Stimulated activated CD8-positive, alpha-beta memory T cell treated with anti-CD3 and anti-CD28 coated beads, Interleukin-12 subunit alpha, Interleukin-12 subunit beta, amount 100 ng/mL, for 24 hours (primary cell): ENCODE measurements around the gene RGS10.
"Not testable (repeated sequence)": the region's sequence is repeated elsewhere in the genome, so short reads cannot be mapped to it uniquely, and the experiment has no call there.

Experiments
- DNase-seq: peaks from one replicate; pipeline ENCODE4 v3.0.0-alpha.2; 2020; ENCODE audit errors: extremely low read depth

RGS10 gene

DNA sequence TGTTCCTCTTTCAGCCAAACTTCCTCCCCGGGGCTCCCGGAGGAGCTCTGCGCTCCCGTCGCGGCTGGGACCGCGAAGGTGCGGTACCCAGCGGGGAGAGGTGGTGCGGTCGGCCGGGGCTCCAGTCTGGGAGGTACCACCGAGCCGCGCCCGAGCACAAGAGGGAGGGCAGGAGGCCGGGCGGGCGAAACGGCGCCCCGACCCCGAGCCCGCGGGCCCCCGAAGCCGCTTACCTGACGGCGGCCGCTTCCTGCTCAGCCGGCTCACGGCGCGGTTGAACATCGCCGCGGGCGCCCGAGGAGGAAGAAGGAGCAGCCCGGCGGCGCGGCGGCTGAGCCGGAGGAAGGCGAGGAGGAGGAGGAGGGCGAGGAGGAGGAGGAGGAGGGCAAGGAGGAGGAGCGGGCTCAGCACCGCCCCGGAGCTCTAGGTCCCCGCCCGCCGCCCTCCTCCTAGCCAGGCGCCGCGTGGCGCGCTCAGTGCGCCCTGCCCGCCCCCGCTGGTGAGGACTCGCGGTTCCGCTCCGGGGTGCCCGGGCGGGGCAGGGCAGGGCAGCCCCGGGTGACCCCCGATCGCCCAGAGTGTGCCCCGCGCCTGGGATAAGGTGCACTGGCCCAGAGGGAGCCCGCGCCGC, at the start of gene RGS10:
TSS of gene RGS10 (minus strand) at position 363 of the 631 bp plus-strand sequence. CDS start at position 282, 81 bp downstream.
- DNase-seq, result peak; percentile 71

DNA sequence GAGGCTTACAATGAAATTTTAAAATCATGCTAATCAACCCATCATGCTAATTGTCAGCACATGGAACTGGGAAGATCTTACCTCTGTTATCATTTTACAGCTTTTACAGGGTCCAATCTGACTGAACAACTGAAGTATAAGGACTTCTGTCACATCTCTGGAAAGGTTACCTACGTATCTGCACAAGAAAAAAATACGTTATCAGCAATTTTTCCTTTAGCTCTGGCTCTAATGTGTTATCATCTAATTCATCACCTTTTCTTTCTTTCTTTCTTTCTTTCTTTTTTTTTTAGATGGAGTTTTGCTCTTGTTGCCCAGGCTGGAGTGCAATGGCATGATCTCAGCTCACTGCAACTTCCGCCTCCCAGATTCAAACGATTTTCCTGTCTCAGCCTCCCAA, 45.6 kb upstream of the RGS10 start:
- DNase-seq, result no peak

DNA sequence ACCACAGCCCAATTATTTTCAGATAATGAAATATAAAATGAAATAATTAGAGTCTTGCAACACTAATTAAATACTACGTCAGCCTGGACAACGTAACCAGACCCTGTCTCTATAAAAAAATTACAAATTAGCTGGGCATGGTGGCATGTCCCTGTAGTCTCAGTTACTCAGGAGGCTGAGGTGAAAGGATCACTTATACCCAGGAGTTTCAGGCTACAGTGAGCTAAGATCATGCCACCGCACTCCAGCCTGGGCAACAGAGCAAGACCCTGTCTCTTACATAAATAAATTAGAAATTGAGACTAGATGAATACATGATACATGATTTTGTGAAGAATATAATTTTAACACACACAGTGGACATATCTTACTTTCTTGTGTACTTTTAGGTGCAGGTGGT, 35.8 kb upstream of the RGS10 start:
- no peak for DNase-seq

DNA sequence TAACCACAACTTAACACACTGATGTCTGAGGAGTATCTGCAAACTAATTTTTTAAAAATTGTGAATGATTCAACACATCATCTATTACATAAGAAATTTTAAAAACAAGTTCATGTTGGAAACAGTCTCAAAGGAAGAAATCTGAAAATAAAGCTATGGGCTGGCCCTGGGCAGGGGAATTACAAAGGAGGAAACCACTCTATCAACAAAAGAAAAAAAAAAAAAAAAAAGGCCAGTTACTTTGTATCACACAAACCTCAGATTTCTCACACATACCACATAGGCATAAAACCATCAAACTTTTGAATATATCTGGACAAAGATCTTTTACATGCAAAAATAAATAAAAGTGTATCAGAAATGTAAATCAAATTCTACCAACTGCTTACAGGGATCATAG, 33.5 kb upstream of the RGS10 start:
- DNase-seq, result no peak

DNA sequence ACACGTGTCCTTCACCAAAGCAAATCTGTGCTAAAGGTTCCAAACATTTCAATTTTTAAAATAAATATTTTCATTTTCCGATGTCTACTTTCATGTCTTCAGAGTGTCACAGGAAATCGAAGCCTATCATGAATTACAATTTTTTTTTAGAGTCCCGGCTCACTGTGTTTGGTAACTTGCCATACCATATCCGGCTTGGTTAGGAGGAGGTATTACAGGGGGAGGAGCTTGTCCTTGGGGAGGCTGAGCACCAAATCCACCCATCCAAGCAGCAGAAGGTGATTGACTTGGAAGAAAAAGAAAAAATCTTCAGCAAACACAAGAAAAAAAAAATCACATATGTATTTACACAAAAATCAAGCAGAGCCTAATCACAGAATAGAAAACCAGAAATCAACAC, 33.0 kb upstream of the RGS10 start:
- DNase-seq, result no peak

GRCh38 chr10:119567978-119568377, 25.5 kb upstream of the RGS10 start:
- DNase-seq, result no peak

DNA sequence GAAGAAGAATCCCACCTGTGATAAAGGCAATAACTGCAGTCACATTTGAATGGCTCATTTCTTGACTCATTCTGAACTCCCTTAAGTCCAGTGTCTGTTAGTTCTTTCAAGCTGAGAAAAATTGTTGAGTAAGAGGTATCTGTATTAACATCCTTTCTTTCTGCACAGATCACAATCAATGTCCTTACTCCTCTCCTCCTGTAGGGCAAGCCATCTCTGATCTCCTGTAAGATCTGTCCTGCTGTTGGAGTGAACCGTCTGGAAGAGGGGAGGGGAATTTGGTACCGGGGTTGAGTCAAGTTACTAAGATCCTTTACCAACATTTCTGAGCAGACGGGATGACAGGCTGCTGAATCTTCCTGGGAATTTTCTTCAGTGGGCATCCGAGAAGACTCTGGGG, 19.6 kb upstream of the RGS10 start:
- DNase-seq, result no peak

GRCh38 chr10:119559511-119559910, 17.0 kb upstream of the RGS10 start:
- DNase-seq, result not testable (repeated sequence)

- not testable (repeated sequence) for DNase-seq
These were observed 13.6 kb upstream of the RGS10 start for GRCh38 chr10:119556081-119556480.

DNA sequence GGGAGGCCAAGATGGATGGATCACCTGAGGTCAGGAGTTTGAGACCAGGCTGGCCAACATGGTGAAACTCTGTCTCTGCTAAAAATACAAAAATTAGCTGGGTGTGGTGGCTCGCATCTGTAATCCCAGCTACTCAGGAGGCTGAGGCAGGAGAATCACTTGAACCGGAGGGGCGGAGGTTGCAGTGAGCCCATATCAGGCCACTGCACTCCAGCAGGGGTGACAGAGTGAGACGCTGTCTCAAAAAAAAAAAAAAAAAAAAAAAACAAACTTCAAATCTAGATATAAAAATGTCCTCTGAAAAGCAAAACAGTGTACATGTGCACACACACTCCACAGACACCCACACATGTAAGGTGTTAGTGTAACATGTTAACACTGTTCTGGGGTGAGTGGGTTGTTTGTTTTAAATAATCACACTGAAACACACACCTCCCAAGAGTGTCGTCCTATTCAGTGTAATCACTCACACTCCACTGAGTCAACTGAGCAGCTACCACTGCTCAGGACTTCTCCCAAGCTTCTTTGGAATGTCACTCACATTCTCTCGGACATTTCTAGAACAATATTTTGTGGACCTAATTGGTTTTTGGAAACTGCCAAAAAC, 12.8 kb upstream of the RGS10 start:
- DNase-seq, result no peak

GRCh38 chr10:119550827-119551226, 8.3 kb upstream of the RGS10 start:
- DNase-seq, result no peak

GRCh38 chr10:119549247-119549999, 6.9 kb upstream of the RGS10 start:
- no peak for DNase-seq

GRCh38 chr10:119546009-119546408, 3.5 kb upstream of the RGS10 start:
- DNase-seq, result no peak

GRCh38 chr10:119545310-119545709, 2.8 kb upstream of the RGS10 start:
- DNase-seq, result no peak

DNA sequence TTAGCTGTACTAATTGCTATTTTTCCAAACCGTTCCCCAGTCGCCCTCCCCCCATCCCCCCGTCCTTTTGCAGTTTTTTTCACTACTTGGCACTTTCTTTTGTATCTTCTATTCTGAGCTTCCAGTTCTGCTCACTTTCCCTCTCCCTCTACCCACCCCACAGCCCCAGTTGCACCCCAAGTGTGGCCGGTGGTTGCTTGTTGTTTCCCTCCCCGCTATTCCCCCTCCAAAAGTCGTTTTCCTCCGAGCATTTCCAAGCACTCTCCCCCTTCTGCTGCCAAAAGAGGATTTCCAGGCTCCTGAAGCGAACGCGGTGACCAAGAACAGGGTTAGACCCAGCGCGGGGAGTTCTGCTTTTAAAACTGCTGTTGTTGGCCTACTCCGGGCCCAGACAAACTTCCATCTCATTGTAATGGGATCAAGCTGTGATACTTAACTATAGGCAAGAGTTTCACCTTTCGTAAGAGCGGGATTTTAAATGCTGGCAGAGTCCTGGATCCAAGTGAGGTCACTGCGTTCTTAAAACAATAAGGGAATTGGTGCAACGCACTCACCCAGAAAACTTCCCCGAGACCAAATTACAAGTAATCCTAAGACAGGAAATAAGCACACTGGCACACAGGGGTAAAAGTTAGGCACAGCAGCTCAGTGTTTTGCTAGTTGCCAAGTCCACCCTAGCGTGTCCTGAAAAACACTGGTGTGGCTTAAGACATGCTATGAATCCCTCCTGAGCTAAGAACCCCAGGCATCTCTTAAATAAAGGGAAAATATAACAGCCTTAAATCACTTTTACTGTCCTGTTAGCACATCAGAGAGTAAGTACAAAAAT, 1.5 kb upstream of the RGS10 start:
- no peak for DNase-seq

DNA sequence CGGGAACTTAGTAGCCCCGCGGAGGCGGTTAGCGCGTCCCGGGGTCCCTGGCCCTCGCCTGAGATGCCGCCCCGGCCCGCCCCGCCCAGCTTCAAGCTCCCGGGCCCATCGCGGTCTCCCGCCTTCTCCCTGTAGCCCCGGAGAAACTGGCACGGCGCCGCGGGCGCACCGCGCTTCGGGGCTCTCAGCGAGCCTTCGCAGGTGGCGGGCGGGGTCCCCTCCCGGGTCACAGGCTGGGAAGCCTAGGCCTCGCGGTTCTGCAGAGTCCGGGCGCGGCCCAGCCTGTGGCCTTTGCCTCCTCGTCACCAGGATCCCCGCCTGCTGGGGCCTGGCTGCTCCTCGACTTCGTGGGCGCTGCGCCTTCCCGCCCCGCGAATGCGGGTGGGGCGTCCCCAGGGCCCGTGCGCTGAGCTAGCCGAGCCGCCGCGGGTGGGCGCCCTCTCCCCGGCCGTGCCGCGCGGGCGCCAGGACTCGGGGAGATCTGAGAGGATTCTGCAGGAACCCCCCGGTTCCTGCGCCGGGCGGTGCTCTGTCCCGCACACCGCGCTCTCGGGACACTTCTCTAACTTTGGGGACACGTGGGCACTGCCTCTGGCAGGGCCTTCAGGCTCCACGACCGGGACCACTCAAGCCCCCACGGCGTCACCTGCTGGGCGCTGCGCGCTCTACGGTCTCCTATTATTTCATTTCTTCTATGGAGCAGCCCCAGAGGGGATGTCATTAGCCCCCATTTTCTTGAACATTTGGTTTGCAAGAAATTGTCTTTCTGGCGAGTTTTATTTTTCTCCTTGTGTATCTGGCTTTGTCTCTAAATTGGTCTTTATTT, 682 bp upstream of the RGS10 start:
- no peak for DNase-seq

DNA sequence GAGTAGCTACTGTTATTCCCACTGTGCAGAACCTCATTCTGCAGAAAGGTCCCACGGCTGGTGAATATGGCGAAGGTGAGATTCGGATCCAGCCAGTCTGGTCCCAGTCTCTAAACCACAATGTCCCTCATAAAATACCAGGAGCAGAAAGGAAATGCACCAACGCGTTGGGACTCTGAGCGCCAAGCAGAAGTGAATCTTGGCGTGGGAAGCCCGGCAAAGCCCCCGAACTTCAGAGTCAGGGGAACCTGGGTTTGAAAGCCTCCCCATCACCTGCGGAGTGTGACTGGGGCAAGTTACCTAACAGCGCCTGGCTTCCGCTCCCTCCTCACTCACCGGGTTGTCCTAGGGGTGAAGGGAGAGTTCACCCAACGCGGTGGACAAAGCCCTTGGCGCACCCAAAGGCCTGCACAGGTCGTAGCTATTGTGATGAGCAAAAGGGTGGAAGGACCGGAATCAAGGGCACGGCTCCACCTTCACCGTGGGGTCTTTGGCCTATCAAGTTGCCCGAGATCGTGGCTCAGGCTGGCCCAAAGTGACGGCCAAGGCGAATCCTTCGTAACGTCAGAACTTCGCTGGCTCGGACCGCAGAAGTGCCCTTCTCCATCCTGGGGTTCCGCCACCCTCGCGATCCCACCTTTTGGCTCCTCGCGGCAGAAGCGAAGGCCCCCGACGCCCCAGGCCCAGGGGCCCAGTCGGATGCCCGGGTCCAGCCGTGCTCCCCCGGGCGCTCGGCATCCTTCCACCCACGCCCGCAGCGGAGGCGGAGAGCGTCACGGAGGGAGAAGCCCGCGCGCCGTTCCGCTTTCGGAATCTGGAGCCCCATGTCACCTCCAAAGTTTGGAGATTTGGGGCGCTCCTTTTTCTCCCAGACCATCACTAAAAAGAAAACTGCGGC, 811 bp downstream of the RGS10 start:
- no peak for DNase-seq

DNA sequence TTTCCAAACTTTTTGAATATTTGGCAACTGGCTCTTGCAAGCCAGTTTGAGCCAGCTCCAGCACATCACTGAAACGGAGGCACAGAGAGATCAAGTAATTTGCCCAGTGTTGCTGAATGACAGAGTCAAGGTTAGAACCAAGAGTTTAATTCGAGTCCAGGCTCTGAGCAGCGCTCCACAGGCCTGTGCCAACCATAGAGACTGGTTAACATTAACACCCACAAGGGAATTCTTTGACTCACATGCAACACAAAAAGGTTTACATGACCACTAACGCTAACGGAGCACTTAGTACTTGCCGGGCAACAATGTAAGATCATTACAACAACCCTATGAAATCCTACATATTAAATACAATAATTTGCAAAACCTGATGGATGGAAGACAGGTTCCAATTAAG, 1.5 kb downstream of the RGS10 start:
- no peak for DNase-seq

DNA sequence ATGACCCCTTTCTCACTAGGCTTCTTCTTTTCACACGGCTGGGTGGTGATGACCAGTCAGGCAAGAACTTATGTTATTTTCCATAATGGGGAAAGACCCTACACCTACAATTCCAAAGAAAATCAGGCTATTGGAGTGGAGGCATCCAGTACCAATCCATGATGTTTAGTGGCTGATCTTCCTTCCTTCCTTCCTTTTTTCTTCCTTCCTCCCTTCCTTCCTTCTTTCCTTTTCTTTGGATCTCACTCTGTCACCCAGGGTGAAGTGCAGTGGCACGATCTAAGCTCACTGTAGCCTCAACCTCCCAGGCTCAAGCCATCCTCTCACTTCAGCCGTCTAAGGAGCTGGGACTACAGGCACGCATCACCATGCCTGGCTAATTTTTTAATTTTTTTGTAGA, 2.5 kb downstream of the RGS10 start:
- DNase-seq, result no peak

- DNase-seq, result no peak
These were observed 3.1 kb downstream of the RGS10 start for GRCh38 chr10:119539359-119539825.
